HG03175 (cell line): ENCODE measurements around the gene PRTN3.
"Not testable (repeated sequence)": the region's sequence is repeated elsewhere in the genome, so short reads cannot be mapped to it uniquely, and the experiment has no call there.

Experiments
- ATAC-seq: cut with Tn5 transposase; IDR thresholded peaks from one replicate; pipeline ENCODE4 v1.9.1; 2021; ENCODE audit warnings: mild to moderate bottlenecking, moderate library complexity; ENCODE audit not compliant: unreplicated experiment

PRTN3 gene

DNA sequence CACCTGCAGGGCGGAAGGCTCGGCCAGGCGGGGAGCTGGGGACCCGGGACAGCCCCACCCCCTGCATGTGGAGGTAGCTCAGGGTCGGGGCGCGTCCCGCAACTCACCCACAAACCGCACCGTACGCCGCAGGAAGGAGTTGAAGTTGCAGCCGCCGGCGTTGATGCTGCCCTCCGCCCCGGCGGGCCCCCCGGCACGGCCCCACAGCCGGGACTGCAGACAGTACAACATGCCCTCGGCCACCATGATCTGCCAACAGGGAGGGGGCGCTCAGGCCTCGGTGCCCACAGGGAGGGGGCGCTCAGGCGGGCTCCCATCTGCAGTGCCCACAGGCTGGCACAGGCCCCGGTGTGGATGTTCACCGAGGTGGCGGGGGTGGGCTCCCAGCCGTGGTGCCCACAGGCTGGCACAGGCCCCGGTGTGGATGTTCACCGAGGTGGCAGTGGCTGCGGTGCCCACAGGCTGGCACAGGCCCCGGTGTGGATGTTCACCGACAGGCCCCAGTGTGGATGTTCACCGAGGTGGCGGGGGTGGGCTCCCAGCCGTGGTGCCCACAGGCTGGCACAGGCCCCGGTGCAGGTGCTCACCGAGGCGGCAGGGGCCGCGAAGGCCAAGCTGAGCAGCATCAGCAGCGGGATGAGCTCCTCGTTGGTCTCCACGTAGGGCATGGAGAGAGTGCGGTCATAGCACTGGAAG lies 25.6 kb upstream of the PRTN3 start:
- ATAC-seq = no peak

- ATAC-seq = no peak
Observed at GRCh38 chr19:815775-816499, 24.9 kb upstream of the PRTN3 start.

DNA sequence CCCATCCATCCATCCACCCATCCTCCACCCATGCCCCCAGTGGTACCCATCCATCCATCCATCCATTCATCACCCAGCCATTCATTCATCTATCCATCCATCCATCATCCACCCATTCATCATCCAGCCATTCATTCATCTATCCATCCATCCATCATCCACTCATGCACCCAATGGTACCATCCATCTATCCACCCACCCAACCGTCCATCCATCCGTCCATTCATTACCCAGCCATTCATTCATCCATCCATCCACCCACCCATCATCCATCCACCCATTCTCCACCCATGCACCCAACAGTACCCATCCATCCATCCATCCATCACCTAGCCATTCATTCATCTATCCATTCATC lies 24.3 kb upstream of the PRTN3 start:
- ATAC-seq = no peak

- not testable (repeated sequence) for ATAC-seq
Observed at GRCh38 chr19:820212-820611, 20.6 kb upstream of the PRTN3 start.

DNA sequence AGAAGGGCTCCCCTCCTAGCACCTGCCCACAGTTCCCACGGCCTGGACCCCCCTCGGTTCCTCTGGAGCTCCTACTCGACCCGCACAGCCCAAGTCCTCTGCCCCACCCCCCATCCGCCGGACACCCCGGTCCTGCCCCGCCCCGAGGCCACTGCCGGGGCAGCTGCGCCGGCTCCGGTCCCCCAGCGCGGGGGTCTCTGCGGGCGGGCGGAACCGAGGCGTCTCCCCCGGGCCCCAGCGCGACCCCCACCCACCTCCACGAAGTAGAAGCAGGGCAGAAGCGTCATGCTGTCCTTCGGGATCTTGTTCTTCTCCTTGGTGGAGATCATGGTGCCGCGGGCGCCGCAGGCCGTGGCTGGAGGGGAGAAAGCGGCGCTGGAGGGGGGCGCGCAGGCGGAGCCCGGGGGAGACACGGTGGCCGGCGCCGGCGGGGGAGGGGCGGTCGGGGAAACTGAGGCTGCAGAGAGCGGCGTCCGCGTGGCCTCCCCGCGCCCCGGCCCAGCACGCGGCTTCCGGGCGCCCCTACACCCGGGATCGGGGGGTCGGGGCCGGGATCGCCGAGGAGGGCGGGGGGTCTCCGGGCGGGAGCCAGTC lies 19.5 kb upstream of the PRTN3 start:
- no peak for ATAC-seq

- no peak for ATAC-seq
Observed at GRCh38 chr19:821825-822503, 18.8 kb upstream of the PRTN3 start, which contains the start of gene PLPPR3. Gene PLPPR3, minus strand, starts transcription at chr19:821955. Its CDS starts 396 bp downstream, at chr19:821559.

GRCh38 chr19:823565-824121 lies 17.2 kb upstream of the PRTN3 start:
- no peak for ATAC-seq

- ATAC-seq = no peak
Observed at GRCh38 chr19:824885-825284, 15.9 kb upstream of the PRTN3 start.

DNA sequence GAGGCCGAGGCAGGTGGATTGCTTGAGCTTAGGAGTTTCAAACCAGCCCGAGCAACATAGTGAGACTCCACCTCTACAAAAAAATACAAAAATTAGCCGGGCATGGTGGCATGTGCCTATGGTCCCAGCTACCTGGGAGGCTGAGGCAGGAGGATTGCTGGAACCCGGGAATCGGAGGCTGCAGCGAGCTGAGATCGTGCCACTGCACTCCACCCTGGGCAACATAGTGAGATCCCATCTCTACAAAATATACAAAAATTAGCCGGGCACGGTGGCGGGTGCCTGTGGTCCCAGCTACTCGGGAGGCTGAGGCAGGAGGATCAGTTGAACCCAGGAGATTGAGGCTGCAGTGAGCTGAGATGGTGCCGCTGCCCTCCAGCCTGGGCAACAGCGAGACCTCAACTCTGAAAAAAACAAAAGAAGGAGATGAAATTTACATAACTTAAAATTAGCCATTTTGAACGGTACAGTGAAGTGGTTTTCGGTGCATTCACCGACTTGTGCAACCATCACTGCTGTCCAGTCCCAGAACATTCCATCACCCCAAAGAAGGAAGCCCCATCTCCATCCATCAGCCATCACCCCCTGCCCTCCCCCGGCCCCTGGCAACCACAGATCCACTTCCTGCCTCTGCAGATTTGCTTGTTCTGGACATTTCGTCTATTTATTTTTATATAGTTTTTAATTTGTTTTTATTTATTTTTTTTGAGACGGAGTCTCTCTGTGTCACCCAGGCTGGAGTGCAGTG lies 14.7 kb upstream of the PRTN3 start:
- no peak for ATAC-seq

DNA sequence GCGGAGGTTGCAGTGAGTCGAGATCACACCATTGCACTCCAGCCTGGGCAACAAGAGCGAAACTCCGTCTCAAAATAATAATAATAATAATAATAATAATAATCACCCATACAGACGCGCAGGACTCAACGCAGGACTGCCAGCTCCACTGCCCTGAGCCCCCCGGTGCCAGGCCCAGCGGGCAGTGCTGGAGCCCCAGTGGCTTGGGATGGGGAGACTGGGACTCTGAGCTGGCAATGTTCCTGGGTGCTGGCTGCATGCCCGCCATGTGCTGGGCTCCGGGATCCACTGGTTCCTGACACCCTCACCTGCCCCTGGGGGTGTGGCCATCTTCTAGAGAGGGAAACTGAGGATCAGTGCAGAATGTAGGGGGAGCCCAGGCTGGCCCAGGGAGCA lies 13.5 kb upstream of the PRTN3 start:
- no peak for ATAC-seq

- no peak for ATAC-seq
Observed at GRCh38 chr19:827710-828321, 13.0 kb upstream of the PRTN3 start, which contains the start of gene AZU1. Gene AZU1, plus strand, starts transcription at chr19:827837. Its CDS starts 10 bp downstream, at chr19:827847.

GRCh38 chr19:829129-829758 lies 11.6 kb upstream of the PRTN3 start:
- no peak for ATAC-seq

- no peak for ATAC-seq
Observed at GRCh38 chr19:831407-832369, 9.1 kb upstream of the PRTN3 start.

DNA sequence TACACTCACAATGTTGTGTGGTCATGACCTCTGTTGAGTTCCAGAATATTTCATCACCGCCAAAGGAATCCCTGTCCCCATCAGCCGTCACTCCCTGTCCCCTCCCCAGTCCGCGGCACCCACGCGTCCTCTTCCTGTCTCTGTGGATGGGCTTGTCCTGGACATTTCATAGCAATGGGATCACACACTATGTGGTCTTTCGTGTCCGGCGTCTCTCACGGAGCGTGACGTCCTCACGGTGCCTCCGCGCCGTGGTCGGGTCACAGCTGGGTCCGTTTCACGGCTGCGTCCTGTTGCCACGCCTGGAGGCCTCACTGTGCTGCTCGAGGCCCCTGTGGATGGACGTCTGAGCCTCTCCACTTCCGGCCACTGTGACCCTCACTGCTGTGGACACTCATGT lies 6.6 kb upstream of the PRTN3 start:
- ATAC-seq = no peak

DNA sequence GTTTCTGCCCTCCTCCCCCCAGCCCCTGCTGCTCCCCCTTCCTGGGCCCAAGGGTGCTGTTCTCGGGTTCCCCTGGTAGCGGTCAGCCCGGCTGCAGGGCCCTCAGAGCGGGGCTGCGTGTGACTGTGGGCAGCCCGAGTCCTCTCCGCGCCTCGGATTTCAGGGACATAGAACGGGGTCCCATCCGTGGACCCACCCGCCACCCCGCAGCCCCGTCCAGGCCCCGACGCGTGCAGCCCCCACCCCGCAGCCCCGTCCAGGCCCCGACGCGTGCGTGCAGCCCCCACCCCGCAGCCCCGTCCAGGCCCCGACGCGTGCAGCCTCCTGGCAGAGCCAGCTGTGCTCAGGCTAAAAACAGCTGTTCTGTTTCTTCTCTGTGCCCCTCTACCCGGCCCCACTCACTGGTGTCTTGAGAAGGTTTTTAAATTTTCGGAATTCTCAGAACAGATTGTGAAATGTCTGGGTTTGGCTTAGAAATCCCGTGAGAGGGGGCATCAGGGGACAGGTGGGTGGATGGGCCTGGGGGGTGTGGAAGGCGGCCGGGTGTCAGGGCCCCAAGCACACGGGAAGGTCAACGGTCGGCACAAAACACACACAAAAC lies 5.5 kb upstream of the PRTN3 start:
- ATAC-seq = no peak

DNA sequence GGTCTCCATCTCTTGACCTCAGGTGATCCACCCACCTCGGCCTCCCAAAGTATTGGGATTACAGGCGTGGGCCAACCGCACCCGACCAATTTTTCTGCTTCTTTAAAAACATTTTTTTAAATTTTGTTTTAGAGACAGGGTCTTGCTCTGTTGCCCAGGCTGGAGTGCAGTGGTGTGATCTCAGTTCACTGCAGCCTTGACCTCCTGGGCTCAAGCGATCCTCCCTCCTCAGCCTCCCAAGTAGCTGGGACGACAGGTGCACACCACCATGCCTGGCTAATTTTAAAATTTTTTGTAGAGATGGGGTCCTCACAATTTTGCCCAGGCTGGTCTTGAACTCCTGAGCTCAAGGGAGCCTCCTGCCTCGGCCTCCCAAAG lies 2.0 kb downstream of the PRTN3 start:
- ATAC-seq = not testable (repeated sequence)

DNA sequence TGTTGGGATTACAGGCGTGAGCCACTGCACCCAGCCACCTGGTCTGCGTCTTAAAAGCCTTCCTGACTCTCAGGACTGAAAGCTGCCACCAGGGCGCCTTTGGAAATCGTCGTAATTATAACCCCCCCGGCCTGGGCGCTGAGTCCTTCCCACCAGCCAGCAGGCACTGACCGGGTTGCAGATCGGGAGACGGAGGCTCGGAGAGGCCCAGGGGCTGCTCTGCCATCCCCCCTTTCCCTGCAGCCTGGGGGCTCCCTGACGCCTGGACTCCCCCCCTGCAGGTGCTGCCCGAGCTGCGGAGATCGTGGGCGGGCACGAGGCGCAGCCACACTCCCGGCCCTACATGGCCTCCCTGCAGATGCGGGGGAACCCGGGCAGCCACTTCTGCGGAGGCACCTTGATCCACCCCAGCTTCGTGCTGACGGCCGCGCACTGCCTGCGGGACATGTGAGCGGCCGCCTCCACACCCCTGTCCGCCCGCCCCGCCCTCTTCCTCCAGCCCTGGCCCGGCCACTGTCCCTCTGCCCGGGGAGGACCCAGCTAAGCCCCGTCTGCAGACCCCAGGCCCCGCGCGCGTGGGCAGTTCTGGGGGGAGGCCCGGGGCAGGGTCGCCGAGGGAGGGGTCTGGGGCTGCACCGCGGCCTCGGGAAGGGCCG lies 2.5 kb downstream of the PRTN3 start:
- ATAC-seq = no peak
